Stimulated activated CD8-positive, alpha-beta memory T cell treated with anti-CD3 and anti-CD28 coated beads, Interleukin-12 subunit alpha, Interleukin-12 subunit beta, amount 100 ng/mL, for 1 hour (primary cell): ENCODE results near the gene ARVCF.
"Not testable (repeated sequence)": the region's sequence is repeated elsewhere in the genome, so short reads cannot be mapped to it uniquely, and the experiment has no call there.

ENCODE experiments used
- DNase-seq: peaks from one replicate; pipeline ENCODE4 v3.0.0-alpha.2; 2020; ENCODE audit warnings: low read depth

ARVCF gene

GRCh38 chr22:19936513-19936912 lies 80.1 kb downstream of the ARVCF start:
- DNase-seq: no peak

GRCh38 chr22:19935123-19935718 lies 81.4 kb downstream of the ARVCF start:
- not testable (repeated sequence) for DNase-seq

GRCh38 chr22:19933341-19934241 lies 83.0 kb downstream of the ARVCF start:
- no peak for DNase-seq

GRCh38 chr22:19932367-19933206 lies 84.0 kb downstream of the ARVCF start:
- no peak for DNase-seq

- DNase-seq: no peak
These were observed 85.1 kb downstream of the ARVCF start for GRCh38 chr22:19931514-19931913.

- DNase-seq: no peak
These were observed 85.8 kb downstream of the ARVCF start for GRCh38 chr22:19930551-19931486.

- no peak for DNase-seq
These were observed 86.8 kb downstream of the ARVCF start for GRCh38 chr22:19929586-19930550.

GRCh38 chr22:19928207-19928606 lies 88.4 kb downstream of the ARVCF start:
- DNase-seq: no peak

- no peak for DNase-seq
These were observed 88.9 kb downstream of the ARVCF start for GRCh38 chr22:19927696-19928095.

- DNase-seq: not testable (repeated sequence)
These were observed 90.6 kb downstream of the ARVCF start for GRCh38 chr22:19926028-19926427.

GRCh38 chr22:19923914-19924513 lies 92.6 kb downstream of the ARVCF start:
- DNase-seq: no peak

- DNase-seq: no peak
These were observed 95.0 kb downstream of the ARVCF start for GRCh38 chr22:19921544-19922081.
